MM.1S (cell line): Measurements from ENCODE around the gene TFDP2.
A peak's percentile ranks its signal among the peaks of the same experiment; 100 is the strongest.

Source experiments
- DNase-seq: peaks from one replicate; pipeline ENCODE4 v3.0.0-alpha.2; 2015
- H2AFZ ChIP-seq: fragments of 300-600 bp; sonication (generic); 2 replicates; pipeline ENCODE4 v1.6.0; 2016; ENCODE audit warnings: antibody characterized with exemption, low read length
- H3F3A ChIP-seq: fragments of 300-600 bp; sonication (generic); 2 replicates; pipeline ENCODE4 v1.6.1; 2016; ENCODE audit warnings: mild to moderate bottlenecking, antibody characterized with exemption, low read length, moderate library complexity, mixed read lengths; ENCODE audit not compliant: insufficient read depth
- H3K27ac ChIP-seq: fragments of 300-600 bp; sonication (generic); 2 replicates; pipeline ENCODE4 v1.5.1; 2016; ENCODE audit warnings: mild to moderate bottlenecking, low read length
- H3K27me3 ChIP-seq: fragments of 300-600 bp; sonication (generic); replicated peaks from 2 replicates; pipeline ENCODE4 v1.6.0; 2016; ENCODE audit warnings: low read length; ENCODE audit not compliant: insufficient read depth
- H3K36me3 ChIP-seq: fragments of 300-600 bp; sonication (generic); replicated peaks from 2 replicates; pipeline ENCODE4 v1.6.1; 2016; ENCODE audit warnings: mild to moderate bottlenecking, low read length, mixed read lengths; ENCODE audit not compliant: insufficient read depth
- H3K4me1 ChIP-seq: fragments of 300-600 bp; sonication (generic); 2 replicates; pipeline ENCODE4 v1.6.1; 2016; ENCODE audit warnings: low read length, mixed read lengths
- H3K4me2 ChIP-seq: fragments of 300-600 bp; sonication (generic); 2 replicates; pipeline ENCODE4 v1.6.0; 2016; ENCODE audit warnings: low read depth, low read length
- H3K4me3 ChIP-seq: fragments of 300-600 bp; sonication (generic); 2 replicates; pipeline ENCODE4 v1.5.1; 2016; ENCODE audit warnings: low read length, mixed read lengths
- H3K79me2 ChIP-seq: fragments of 300-600 bp; sonication (generic); 2 replicates; pipeline ENCODE4 v1.6.1; 2016; ENCODE audit warnings: mixed run types, low read length, mixed read lengths
- H3K9ac ChIP-seq: fragments of 300-600 bp; sonication (generic); 2 replicates; pipeline ENCODE4 v1.6.1; 2016; ENCODE audit warnings: low read length, mixed read lengths
- H3K9me2 ChIP-seq: fragments of 300-600 bp; sonication (generic); replicated peaks from 2 replicates; pipeline ENCODE4 v1.6.1; 2016; ENCODE audit warnings: mild to moderate bottlenecking, low read length, mixed read lengths; ENCODE audit not compliant: insufficient read depth
- H3K9me3 ChIP-seq: fragments of 300-600 bp; sonication (generic); replicated peaks from 2 replicates; pipeline ENCODE4 v1.6.1; 2016; ENCODE audit warnings: mild to moderate bottlenecking, low read length, mixed read lengths; ENCODE audit not compliant: insufficient read depth
- H4K20me1 ChIP-seq: fragments of 300-600 bp; sonication (generic); 2 replicates; pipeline ENCODE4 v1.6.1; 2016; ENCODE audit warnings: mild to moderate bottlenecking, low read length, moderate library complexity, mixed read lengths; ENCODE audit not compliant: insufficient read depth
- EZH2 ChIP-seq: fragments of 300-600 bp; sonication (generic); optimal IDR thresholded peaks from 2 replicates; pipeline ENCODE3; 2017; ENCODE audit warnings: low read depth, mild to moderate bottlenecking, antibody characterized with exemption, low read length, mixed read lengths
- EZH2phosphoT487 ChIP-seq: fragments of 300-600 bp; sonication (generic); IDR thresholded peaks from 2 replicates; pipeline ENCODE4 v1.6.1; 2018; ENCODE audit warnings: antibody characterized with exemption, low read length
- TF ChIP-seq, protein P1 (sequence below): fragments of 300-600 bp; sonication (generic); IDR thresholded peaks from 2 replicates; pipeline ENCODE4 v1.5.1; 2016; ENCODE audit warnings: antibody characterized with exemption, low read length, mixed read lengths

TFDP2 gene

DNA sequence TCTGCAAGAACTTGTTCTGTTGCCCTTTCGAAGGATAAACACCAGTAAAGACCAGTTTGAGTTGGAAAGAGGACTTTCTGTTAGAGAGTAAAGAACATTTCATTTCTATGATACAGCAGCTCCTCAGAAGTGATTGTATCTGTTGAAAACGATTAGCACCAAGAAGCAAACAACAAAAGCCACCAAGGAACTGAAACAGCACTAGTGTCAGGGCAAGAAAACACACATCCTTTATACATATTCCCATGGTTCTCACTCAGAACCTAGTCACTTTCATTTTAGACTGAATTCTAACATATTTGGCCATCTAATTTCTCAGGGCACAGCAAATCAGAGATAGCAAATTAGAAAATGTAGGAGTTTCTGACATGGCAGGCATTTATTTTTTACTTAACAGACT, 156.8 kb downstream of the TFDP2 start:
- no peaks in the 10 kb centered on the region for H3K27me3 ChIP-seq
- no peak overlapping the region for H2AFZ ChIP-seq
- H3K27ac ChIP-seq = no peak overlapping the region
- peak; percentile 11 for DNase-seq
- H3F3A ChIP-seq = no peaks in the 10 kb centered on the region
- H3K36me3 ChIP-seq = no peaks in the 10 kb centered on the region
- no peaks in the 10 kb centered on the region for H3K79me2 ChIP-seq
- H3K4me2 ChIP-seq = peak overlapping the region; percentile 18; the same call in 1 of the 2 replicates
- no peak overlapping the region for H3K4me3 ChIP-seq
- no peak overlapping the region for H3K9ac ChIP-seq
- H3K4me1 ChIP-seq = peaks cover 3% of the 10 kb centered on the region; the same call in 1 of the 2 replicates
- TF ChIP-seq EZH2 (no peak), EZH2phosphoT487 (no peak)
- TF ChIP-seq, protein P1, sequence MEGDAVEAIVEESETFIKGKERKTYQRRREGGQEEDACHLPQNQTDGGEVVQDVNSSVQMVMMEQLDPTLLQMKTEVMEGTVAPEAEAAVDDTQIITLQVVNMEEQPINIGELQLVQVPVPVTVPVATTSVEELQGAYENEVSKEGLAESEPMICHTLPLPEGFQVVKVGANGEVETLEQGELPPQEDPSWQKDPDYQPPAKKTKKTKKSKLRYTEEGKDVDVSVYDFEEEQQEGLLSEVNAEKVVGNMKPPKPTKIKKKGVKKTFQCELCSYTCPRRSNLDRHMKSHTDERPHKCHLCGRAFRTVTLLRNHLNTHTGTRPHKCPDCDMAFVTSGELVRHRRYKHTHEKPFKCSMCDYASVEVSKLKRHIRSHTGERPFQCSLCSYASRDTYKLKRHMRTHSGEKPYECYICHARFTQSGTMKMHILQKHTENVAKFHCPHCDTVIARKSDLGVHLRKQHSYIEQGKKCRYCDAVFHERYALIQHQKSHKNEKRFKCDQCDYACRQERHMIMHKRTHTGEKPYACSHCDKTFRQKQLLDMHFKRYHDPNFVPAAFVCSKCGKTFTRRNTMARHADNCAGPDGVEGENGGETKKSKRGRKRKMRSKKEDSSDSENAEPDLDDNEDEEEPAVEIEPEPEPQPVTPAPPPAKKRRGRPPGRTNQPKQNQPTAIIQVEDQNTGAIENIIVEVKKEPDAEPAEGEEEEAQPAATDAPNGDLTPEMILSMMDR = no peak
- no peaks in the 10 kb centered on the region for H3K9me3 ChIP-seq
- H4K20me1 ChIP-seq = no peaks in the 10 kb centered on the region
- H3K9me2 ChIP-seq = no peaks in the 10 kb centered on the region

DNA sequence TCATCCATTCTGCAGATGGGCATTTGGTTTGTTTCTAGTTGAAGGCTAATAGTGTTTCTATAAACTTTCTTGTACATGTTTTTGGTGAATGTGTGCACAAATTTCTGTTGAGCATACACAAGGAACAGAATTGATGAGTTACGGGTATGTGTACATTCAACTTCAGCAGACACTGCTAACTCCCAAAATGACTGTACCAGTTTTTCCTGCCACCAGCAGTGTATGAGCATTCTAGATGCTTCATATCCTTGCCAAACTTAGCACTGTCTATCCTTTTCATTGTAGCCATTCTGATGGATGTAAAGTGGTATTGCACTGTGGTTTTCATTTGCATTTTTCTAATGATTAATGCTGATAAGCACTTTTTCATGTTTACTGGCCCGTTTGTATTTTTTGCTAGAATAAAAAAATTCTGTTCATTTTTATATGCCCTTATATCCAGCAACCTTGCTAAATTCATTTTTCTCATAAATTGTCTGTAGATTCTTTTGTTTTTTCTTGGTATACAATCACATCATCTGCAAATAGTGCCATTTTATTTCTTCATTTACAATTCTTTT, 162.7 kb downstream of the TFDP2 start:
- Histone ChIP-seq H3K9me2 (no peaks in the 10 kb centered on the region), H3K4me1 (peaks cover 11% of the 10 kb centered on the region), H3K27me3 (no peaks in the 10 kb centered on the region), H3K79me2 (no peaks in the 10 kb centered on the region), H3K27ac (no peak overlapping the region), H3K4me3 (no peak overlapping the region), H4K20me1 (no peaks in the 10 kb centered on the region), H3K36me3 (no peaks in the 10 kb centered on the region), H3K9ac (no peak overlapping the region), H2AFZ (no peak overlapping the region), H3K9me3 (no peaks in the 10 kb centered on the region), H3K4me2 (no peak overlapping the region), H3F3A (no peaks in the 10 kb centered on the region)
- no peak for DNase-seq
- TF ChIP-seq, protein P1 = no peak
- TF ChIP-seq EZH2phosphoT487 (no peak), EZH2 (no peak)

DNA sequence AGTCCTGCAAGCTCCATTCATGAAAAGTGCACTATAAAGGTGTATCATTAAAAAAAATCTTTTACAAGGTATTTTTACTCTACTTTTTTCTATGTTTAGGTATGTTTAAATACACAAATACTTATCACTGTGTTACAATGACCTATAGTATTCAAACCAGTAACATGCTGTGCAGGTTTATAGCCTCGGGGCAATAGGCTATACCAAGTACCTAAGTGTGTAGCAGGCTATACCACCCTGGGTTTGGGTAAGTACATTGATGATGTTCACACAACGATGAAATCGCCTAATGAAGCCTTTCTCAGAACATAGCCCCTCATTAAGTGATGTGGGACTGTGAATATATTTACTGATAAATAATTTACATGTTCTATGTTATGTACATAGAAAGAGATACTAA, 168.3 kb downstream of the TFDP2 start:
- Histone ChIP-seq H3K9me3 (no peaks in the 10 kb centered on the region), H3K36me3 (no peaks in the 10 kb centered on the region), H3K9me2 (no peaks in the 10 kb centered on the region), H3K4me3 (no peak overlapping the region), H3F3A (no peaks in the 10 kb centered on the region), H3K27me3 (no peaks in the 10 kb centered on the region), H3K4me1 (no peaks in the 10 kb centered on the region), H3K27ac (no peak overlapping the region), H3K79me2 (no peaks in the 10 kb centered on the region), H3K9ac (no peak overlapping the region), H3K4me2 (no peak overlapping the region), H2AFZ (no peak overlapping the region), H4K20me1 (no peaks in the 10 kb centered on the region)
- no peak for DNase-seq
- TF ChIP-seq, protein P1 = no peak
- TF ChIP-seq EZH2phosphoT487 (no peak), EZH2 (no peak)
